ENCODE data around the gene ARHGEF37. TPM values are rescaled to one million over a fixed set of nuclear protein-coding genes. Genes with fewer than 3 reads are reported as not detected.
"Not testable (repeated sequence)": the region's sequence is repeated elsewhere in the genome, so short reads cannot be mapped to it uniquely, and the experiment has no call there.

ARHGEF37 gene
- total RNA-seq, 3 donors from 2014 or later: 13.4 to 35.0 (median 24.6) TPM

GRCh38 chr5:149585910-149586309, 4.6 kb downstream of the ARHGEF37 start:
- H3K4me3 ChIP-seq: no peak overlapping the region
- TF ChIP-seq CTCF (IDR thresholded peaks at IDR 0.05): no peak
- no peak for DNase-seq
- no peaks in the 10 kb centered on the region for H3K36me3 ChIP-seq (ENCODE audit: low read depth)
- ATAC-seq: no peak
- no peaks in the 10 kb centered on the region for H3K9me3 ChIP-seq
- peaks cover 20% of the 10 kb centered on the region for H3K4me1 ChIP-seq (ENCODE audit: low read depth)
- intact Hi-C loops (cut with DNase I, micrococcal nuclease): no loop called here

- Histone ChIP-seq H3K4me3 (no peak overlapping the region), H3K4me1 (ENCODE audit: low read depth) (peaks cover 19% of the 10 kb centered on the region), H3K9me3 (no peaks in the 10 kb centered on the region), H3K36me3 (ENCODE audit: low read depth) (no peaks in the 10 kb centered on the region)
- TF ChIP-seq CTCF (IDR thresholded peaks at IDR 0.05): no peak
- DNase-seq (no peak), ATAC-seq (peak; percentile 50)
- intact Hi-C loops (cut with DNase I, micrococcal nuclease): no loop called here
Observed at GRCh38 chr5:149586708-149587318, 5.5 kb downstream of the ARHGEF37 start.

- Histone ChIP-seq H3K9me3 (no peaks in the 10 kb centered on the region), H3K4me3 (no peak overlapping the region), H3K36me3 (ENCODE audit: low read depth) (no peaks in the 10 kb centered on the region), H3K4me1 (ENCODE audit: low read depth) (peaks cover 4% of the 10 kb centered on the region)
- DNase-seq: no peak
- intact Hi-C loops (cut with DNase I, micrococcal nuclease): no loop called here
- TF ChIP-seq CTCF (IDR thresholded peaks at IDR 0.05): no peak
- no peak for ATAC-seq
Observed at GRCh38 chr5:149588936-149589335, 7.6 kb downstream of the ARHGEF37 start.

GRCh38 chr5:149593370-149593769, 12.1 kb downstream of the ARHGEF37 start:
- Histone ChIP-seq H3K4me1 (ENCODE audit: low read depth) (no peaks in the 10 kb centered on the region), H3K9me3 (no peaks in the 10 kb centered on the region), H3K36me3 (ENCODE audit: low read depth) (no peaks in the 10 kb centered on the region), H3K4me3 (no peak overlapping the region)
- intact Hi-C loops (cut with DNase I, micrococcal nuclease): no loop called here
- TF ChIP-seq CTCF (IDR thresholded peaks at IDR 0.05): no peak
- ATAC-seq (no peak), DNase-seq (no peak)

- Histone ChIP-seq H3K4me3 (no peak overlapping the region), H3K4me1 (ENCODE audit: low read depth) (no peaks in the 10 kb centered on the region), H3K9me3 (no peaks in the 10 kb centered on the region), H3K36me3 (ENCODE audit: low read depth) (no peaks in the 10 kb centered on the region)
- no peak for DNase-seq
- ATAC-seq: no peak
- TF ChIP-seq CTCF (IDR thresholded peaks at IDR 0.05): no peak
- intact Hi-C loops (cut with DNase I, micrococcal nuclease): no loop called here
Observed at GRCh38 chr5:149594206-149594895, 13.1 kb downstream of the ARHGEF37 start.

GRCh38 chr5:149595105-149595504, 13.8 kb downstream of the ARHGEF37 start:
- intact Hi-C loops (cut with DNase I, micrococcal nuclease); DNase-seq; H3K4me1 ChIP-seq (ENCODE audit: low read depth); H3K36me3 ChIP-seq (ENCODE audit: low read depth); H3K4me3 ChIP-seq; ATAC-seq; H3K9me3 ChIP-seq: not testable (repeated sequence)
